ENCODE measurements around the gene DMRTC2. TPM values are rescaled to one million over a fixed set of nuclear protein-coding genes. Genes with fewer than 3 reads are reported as not detected.
A peak's percentile ranks its signal among the peaks of the same experiment; 100 is the strongest.

DMRTC2 gene
- total and polyA plus RNA-seq, 5 donors from 2014 or later: not detected

- no peaks in the 10 kb centered on the region for H3K27me3 ChIP-seq (ENCODE audit: control insufficient read depth, insufficient read depth, low read length)
- H3K27ac ChIP-seq (ENCODE audit: insufficient read depth, low read length, poor library complexity, severe bottlenecking): no peak overlapping the region
- H3K9me3 ChIP-seq (ENCODE audit: control insufficient read depth in 2 of 2, low read length in 2 of 2): no peaks in the 10 kb centered on the region
- DNase-seq: no peak
- H3K27ac Mint-ChIP-seq: no peak overlapping the region
- H3K27me3 Mint-ChIP-seq: peaks cover 18% of the 10 kb centered on the region
- no peak overlapping the region for H3K4me3 ChIP-seq (ENCODE audit: low read depth, low read length)
- peaks cover 0 to 23% (median 4%) of the 10 kb centered on the region in 4 donors for H3K4me1 Mint-ChIP-seq
- H3K36me3 Mint-ChIP-seq: no peaks in the 10 kb centered on the region
- H3K4me3 Mint-ChIP-seq: no peak overlapping the region
- H3K4me1 ChIP-seq (ENCODE audit: control insufficient read depth, insufficient read depth, low read length, poor library complexity, severe bottlenecking): no peaks in the 10 kb centered on the region
- H3K36me3 ChIP-seq (ENCODE audit: control insufficient read depth, insufficient read depth, low read length): no peaks in the 10 kb centered on the region
- H3K9me3 Mint-ChIP-seq: no peaks in the 10 kb centered on the region
- no peak for ATAC-seq (ENCODE audit: low read depth in 2 of 2)
Observed at GRCh38 chr19:41807176-41807575, 37.7 kb upstream of the DMRTC2 start.

- Histone ChIP-seq H3K27me3 (ENCODE audit: control insufficient read depth, insufficient read depth, low read length) (no peaks in the 10 kb centered on the region), H3K27ac (ENCODE audit: insufficient read depth, low read length, poor library complexity, severe bottlenecking) (no peak overlapping the region), H3K4me1 (ENCODE audit: control insufficient read depth, insufficient read depth, low read length, poor library complexity, severe bottlenecking) (no peaks in the 10 kb centered on the region), H3K9me3 (ENCODE audit: control insufficient read depth in 2 of 2, low read length in 2 of 2) (no peaks in the 10 kb centered on the region), H3K36me3 (ENCODE audit: control insufficient read depth, insufficient read depth, low read length) (no peaks in the 10 kb centered on the region), H3K4me3 (ENCODE audit: low read depth, low read length) (no peak overlapping the region)
- H3K9me3 Mint-ChIP-seq: no peaks in the 10 kb centered on the region
- no peak overlapping the region for H3K4me3 Mint-ChIP-seq
- DNase-seq (no peak), ATAC-seq (ENCODE audit: low read depth in 2 of 2) (no peak)
- no peaks in the 10 kb centered on the region for H3K36me3 Mint-ChIP-seq
- H3K4me1 Mint-ChIP-seq: peaks cover 0 to 14% (median 4%) of the 10 kb centered on the region in 4 donors
- peaks cover 9% of the 10 kb centered on the region for H3K27me3 Mint-ChIP-seq
- peak overlapping the region in 1 of 3 donors; percentile 79 for H3K27ac Mint-ChIP-seq
Observed at GRCh38 chr19:41808663-41809566, 35.9 kb upstream of the DMRTC2 start.

GRCh38 chr19:41810301-41810700, 34.5 kb upstream of the DMRTC2 start:
- no peaks in the 10 kb centered on the region for H3K27me3 ChIP-seq (ENCODE audit: control insufficient read depth, insufficient read depth, low read length)
- H3K4me3 ChIP-seq (ENCODE audit: low read depth, low read length): no peak overlapping the region
- no peaks in the 10 kb centered on the region for H3K4me1 ChIP-seq (ENCODE audit: control insufficient read depth, insufficient read depth, low read length, poor library complexity, severe bottlenecking)
- no peak for ATAC-seq (ENCODE audit: low read depth in 2 of 2)
- Mint-ChIP-seq H3K27ac (no peak overlapping the region), H3K4me3 (no peak overlapping the region), H3K9me3 (no peaks in the 10 kb centered on the region), H3K36me3 (no peaks in the 10 kb centered on the region), H3K4me1 (peaks cover 0 to 11% (median 0%) of the 10 kb centered on the region in 4 donors), H3K27me3 (peaks cover 6% of the 10 kb centered on the region)
- DNase-seq: no peak
- no peaks in the 10 kb centered on the region for H3K9me3 ChIP-seq (ENCODE audit: control insufficient read depth in 2 of 2, low read length in 2 of 2)
- no peaks in the 10 kb centered on the region for H3K36me3 ChIP-seq (ENCODE audit: control insufficient read depth, insufficient read depth, low read length)
- H3K27ac ChIP-seq (ENCODE audit: insufficient read depth, low read length, poor library complexity, severe bottlenecking): no peak overlapping the region

GRCh38 chr19:41811036-41811435, 33.8 kb upstream of the DMRTC2 start:
- H3K4me1 ChIP-seq (ENCODE audit: control insufficient read depth, insufficient read depth, low read length, poor library complexity, severe bottlenecking): no peaks in the 10 kb centered on the region
- H3K4me3 Mint-ChIP-seq: no peak overlapping the region
- peak in 1 of 2 donors; percentile 22 for ATAC-seq (ENCODE audit: low read depth in 2 of 2)
- H3K9me3 Mint-ChIP-seq: no peaks in the 10 kb centered on the region
- no peak overlapping the region for H3K27ac Mint-ChIP-seq
- no peaks in the 10 kb centered on the region for H3K36me3 ChIP-seq (ENCODE audit: control insufficient read depth, insufficient read depth, low read length)
- DNase-seq: no peak
- no peak overlapping the region for H3K4me3 ChIP-seq (ENCODE audit: low read depth, low read length)
- no peaks in the 10 kb centered on the region for H3K36me3 Mint-ChIP-seq
- H3K27ac ChIP-seq (ENCODE audit: insufficient read depth, low read length, poor library complexity, severe bottlenecking): no peak overlapping the region
- H3K9me3 ChIP-seq (ENCODE audit: control insufficient read depth in 2 of 2, low read length in 2 of 2): no peaks in the 10 kb centered on the region
- no peaks in the 10 kb centered on the region for H3K27me3 Mint-ChIP-seq
- H3K4me1 Mint-ChIP-seq: peaks cover 0 to 5% (median 0%) of the 10 kb centered on the region in 4 donors
- H3K27me3 ChIP-seq (ENCODE audit: control insufficient read depth, insufficient read depth, low read length): no peaks in the 10 kb centered on the region

- Mint-ChIP-seq H3K27ac (peak overlapping the region in 1 of 3 donors; percentile 44), H3K27me3 (no peaks in the 10 kb centered on the region), H3K9me3 (no peaks in the 10 kb centered on the region), H3K36me3 (no peaks in the 10 kb centered on the region), H3K4me3 (no peak overlapping the region), H3K4me1 (peaks cover 0 to 5% (median 0%) of the 10 kb centered on the region in 4 donors)
- no peak overlapping the region for H3K27ac ChIP-seq (ENCODE audit: insufficient read depth, low read length, poor library complexity, severe bottlenecking)
- no peaks in the 10 kb centered on the region for H3K27me3 ChIP-seq (ENCODE audit: control insufficient read depth, insufficient read depth, low read length)
- DNase-seq: no peak
- H3K4me1 ChIP-seq (ENCODE audit: control insufficient read depth, insufficient read depth, low read length, poor library complexity, severe bottlenecking): no peaks in the 10 kb centered on the region
- no peaks in the 10 kb centered on the region for H3K36me3 ChIP-seq (ENCODE audit: control insufficient read depth, insufficient read depth, low read length)
- H3K4me3 ChIP-seq (ENCODE audit: low read depth, low read length): no peak overlapping the region
- ATAC-seq (ENCODE audit: low read depth in 2 of 2): no peak
- no peaks in the 10 kb centered on the region for H3K9me3 ChIP-seq (ENCODE audit: control insufficient read depth in 2 of 2, low read length in 2 of 2)
Observed at GRCh38 chr19:41811981-41812380, 32.9 kb upstream of the DMRTC2 start.

GRCh38 chr19:41813911-41814310, 30.9 kb upstream of the DMRTC2 start:
- Mint-ChIP-seq H3K4me1 (peaks cover 0 to 5% (median 0%) of the 10 kb centered on the region in 4 donors), H3K4me3 (no peak overlapping the region), H3K27me3 (peaks cover 8% of the 10 kb centered on the region), H3K36me3 (no peaks in the 10 kb centered on the region), H3K9me3 (no peaks in the 10 kb centered on the region), H3K27ac (no peak overlapping the region)
- Histone ChIP-seq H3K36me3 (ENCODE audit: control insufficient read depth, insufficient read depth, low read length) (no peaks in the 10 kb centered on the region), H3K4me3 (ENCODE audit: low read depth, low read length) (no peak overlapping the region), H3K4me1 (ENCODE audit: control insufficient read depth, insufficient read depth, low read length, poor library complexity, severe bottlenecking) (no peaks in the 10 kb centered on the region), H3K9me3 (ENCODE audit: control insufficient read depth in 2 of 2, low read length in 2 of 2) (no peaks in the 10 kb centered on the region), H3K27ac (ENCODE audit: insufficient read depth, low read length, poor library complexity, severe bottlenecking) (no peak overlapping the region), H3K27me3 (ENCODE audit: control insufficient read depth, insufficient read depth, low read length) (no peaks in the 10 kb centered on the region)
- DNase-seq (no peak), ATAC-seq (ENCODE audit: low read depth in 2 of 2) (no peak)

- ATAC-seq (ENCODE audit: low read depth in 2 of 2): no peak
- no peak overlapping the region for H3K27ac Mint-ChIP-seq
- Histone ChIP-seq H3K27me3 (ENCODE audit: control insufficient read depth, insufficient read depth, low read length) (no peaks in the 10 kb centered on the region), H3K4me3 (ENCODE audit: low read depth, low read length) (no peak overlapping the region), H3K9me3 (ENCODE audit: control insufficient read depth in 2 of 2, low read length in 2 of 2) (no peaks in the 10 kb centered on the region), H3K27ac (ENCODE audit: insufficient read depth, low read length, poor library complexity, severe bottlenecking) (no peak overlapping the region), H3K36me3 (ENCODE audit: control insufficient read depth, insufficient read depth, low read length) (no peaks in the 10 kb centered on the region), H3K4me1 (ENCODE audit: control insufficient read depth, insufficient read depth, low read length, poor library complexity, severe bottlenecking) (no peaks in the 10 kb centered on the region)
- H3K4me1 Mint-ChIP-seq: peaks cover 0 to 5% (median 0%) of the 10 kb centered on the region in 4 donors
- H3K36me3 Mint-ChIP-seq: no peaks in the 10 kb centered on the region
- H3K27me3 Mint-ChIP-seq: peaks cover 8% of the 10 kb centered on the region
- no peaks in the 10 kb centered on the region for H3K9me3 Mint-ChIP-seq
- no peak for DNase-seq
- H3K4me3 Mint-ChIP-seq: no peak overlapping the region
Observed at GRCh38 chr19:41815301-41815700, 29.5 kb upstream of the DMRTC2 start.

- H3K4me3 ChIP-seq (ENCODE audit: low read depth, low read length): no peak overlapping the region
- H3K36me3 Mint-ChIP-seq: no peaks in the 10 kb centered on the region
- H3K4me3 Mint-ChIP-seq: no peak overlapping the region
- H3K27me3 ChIP-seq (ENCODE audit: control insufficient read depth, insufficient read depth, low read length): no peaks in the 10 kb centered on the region
- H3K27ac Mint-ChIP-seq: no peak overlapping the region
- H3K27me3 Mint-ChIP-seq: peaks cover 11% of the 10 kb centered on the region
- H3K9me3 Mint-ChIP-seq: no peaks in the 10 kb centered on the region
- H3K27ac ChIP-seq (ENCODE audit: insufficient read depth, low read length, poor library complexity, severe bottlenecking): no peak overlapping the region
- DNase-seq (no peak), ATAC-seq (ENCODE audit: low read depth in 2 of 2) (no peak)
- H3K9me3 ChIP-seq (ENCODE audit: control insufficient read depth in 2 of 2, low read length in 2 of 2): no peaks in the 10 kb centered on the region
- H3K4me1 Mint-ChIP-seq: peaks cover 0 to 5% (median 1%) of the 10 kb centered on the region in 4 donors
- H3K36me3 ChIP-seq (ENCODE audit: control insufficient read depth, insufficient read depth, low read length): no peaks in the 10 kb centered on the region
- H3K4me1 ChIP-seq (ENCODE audit: control insufficient read depth, insufficient read depth, low read length, poor library complexity, severe bottlenecking): no peaks in the 10 kb centered on the region
Observed at GRCh38 chr19:41816761-41817160, 28.1 kb upstream of the DMRTC2 start.
